Measurements from ENCODE around the gene GM2A.

DNA sequence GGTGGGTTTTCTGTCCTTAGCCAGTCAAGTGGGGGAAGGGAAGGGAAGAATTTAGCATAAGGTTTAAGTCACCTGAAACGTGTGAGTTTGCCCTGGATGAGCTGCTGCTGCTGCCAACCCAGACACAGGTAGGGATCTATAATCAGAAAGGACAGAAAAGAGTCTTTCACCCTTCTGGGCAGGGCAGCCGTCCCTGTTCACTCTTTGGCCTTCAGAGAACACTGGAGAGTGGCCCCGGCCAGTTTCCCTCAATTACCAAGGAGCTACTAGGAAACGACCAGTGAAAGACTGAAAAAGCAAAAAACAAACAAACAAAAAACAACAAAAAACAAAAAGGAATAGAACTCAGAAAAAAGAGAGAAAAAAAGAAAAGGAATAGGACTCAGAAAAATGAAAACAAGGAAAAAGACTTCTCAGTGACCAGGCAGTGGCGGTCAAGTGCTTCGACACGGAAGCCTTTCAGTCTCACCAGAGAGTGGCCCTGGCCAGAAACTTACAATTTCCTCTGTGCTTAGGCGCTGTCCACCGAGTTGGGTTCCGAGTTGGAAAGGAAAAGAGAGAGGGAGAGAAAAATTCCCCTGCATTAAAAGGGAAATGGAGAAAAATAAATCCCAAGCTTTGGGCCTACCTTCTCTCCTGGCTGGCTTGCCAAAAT lies 2.5 kb upstream of the GM2A start:
- TF ChIP-seq, protein P1, sequence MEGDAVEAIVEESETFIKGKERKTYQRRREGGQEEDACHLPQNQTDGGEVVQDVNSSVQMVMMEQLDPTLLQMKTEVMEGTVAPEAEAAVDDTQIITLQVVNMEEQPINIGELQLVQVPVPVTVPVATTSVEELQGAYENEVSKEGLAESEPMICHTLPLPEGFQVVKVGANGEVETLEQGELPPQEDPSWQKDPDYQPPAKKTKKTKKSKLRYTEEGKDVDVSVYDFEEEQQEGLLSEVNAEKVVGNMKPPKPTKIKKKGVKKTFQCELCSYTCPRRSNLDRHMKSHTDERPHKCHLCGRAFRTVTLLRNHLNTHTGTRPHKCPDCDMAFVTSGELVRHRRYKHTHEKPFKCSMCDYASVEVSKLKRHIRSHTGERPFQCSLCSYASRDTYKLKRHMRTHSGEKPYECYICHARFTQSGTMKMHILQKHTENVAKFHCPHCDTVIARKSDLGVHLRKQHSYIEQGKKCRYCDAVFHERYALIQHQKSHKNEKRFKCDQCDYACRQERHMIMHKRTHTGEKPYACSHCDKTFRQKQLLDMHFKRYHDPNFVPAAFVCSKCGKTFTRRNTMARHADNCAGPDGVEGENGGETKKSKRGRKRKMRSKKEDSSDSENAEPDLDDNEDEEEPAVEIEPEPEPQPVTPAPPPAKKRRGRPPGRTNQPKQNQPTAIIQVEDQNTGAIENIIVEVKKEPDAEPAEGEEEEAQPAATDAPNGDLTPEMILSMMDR (IDR thresholded peaks at IDR 0.05), result no peak
- TF ChIP-seq POLR2A (IDR thresholded peaks at IDR 0.05), result no peak
